Urinary bladder (tissue), 4 donors: ENCODE results near the gene SDCCAG8. TPM values are rescaled to one million over a fixed set of nuclear protein-coding genes. Genes with fewer than 3 reads are reported as not detected.

Source experiments
- DNase-seq: peaks from one replicate; pipeline ENCODE4 v3.0.0-alpha.2; 2015; ENCODE audit errors: extremely low spot score
- H3K27ac ChIP-seq: one replicate; pipeline ENCODE4 v1.5.1; 2013; ENCODE audit warnings: low read depth, mild to moderate bottlenecking, moderate library complexity
- H3K36me3 ChIP-seq: one replicate; pipeline ENCODE4 v1.6.1; 2013; ENCODE audit warnings: mild to moderate bottlenecking, moderate library complexity; ENCODE audit not compliant: insufficient read depth
- H3K4me1 ChIP-seq: one replicate; pipeline ENCODE4 v1.6.1; 2013; ENCODE audit warnings: mild to moderate bottlenecking, moderate library complexity; ENCODE audit not compliant: insufficient read depth
- H3K4me3 ChIP-seq: one replicate; pipeline ENCODE4 v1.5.1; 2013; ENCODE audit warnings: low read depth, low read length
- WGBS: extraction: QIAGEN DNeasy Blood & Tissue Kit; methylation state at CpG from one replicate; pipeline ENCODE4 v1.1.7; 2013; 5-methylcytosine and 5-hydroxymethylcytosine counted together
- polyA plus RNA-seq: library from polyadenylated mRNA; stranded (reverse); fragments of 200-250 nt; gene quantifications from one replicate; pipeline ENCODE4 v1.2.3, GENCODE V29; 2013
- total RNA-seq: library from RNA; depleted of rRNA; stranded (reverse); fragments of >200 nt; gene quantifications from one replicate; pipeline ENCODE4 v1.2.3, GENCODE V29; 2014
- donor health status: healthy with polysubstance abuse.
- donor health status: healthy.

Gene SDCCAG8
- total and polyA plus RNA-seq, 2 donors, result 19.0 to 85.5 TPM

- H3K36me3 ChIP-seq, result no peaks in the 10 kb centered on the region
- DNase-seq, result no peak
- H3K27ac ChIP-seq, result no peak overlapping the region
- no peak overlapping the region for H3K4me3 ChIP-seq
- WGBS, result 75% methylated on average over 1 of the region's 1 CpG
- no peaks in the 10 kb centered on the region for H3K4me1 ChIP-seq
Observed at GRCh38 chr1:243375596-243375995, 119.8 kb downstream of the SDCCAG8 start.

- Histone ChIP-seq H3K4me3 (no peak overlapping the region), H3K27ac (no peak overlapping the region), H3K36me3 (no peaks in the 10 kb centered on the region), H3K4me1 (no peaks in the 10 kb centered on the region)
- DNase-seq, result no peak
- 81% methylated on average over 3 of the region's 3 CpGs for WGBS
Observed at GRCh38 chr1:243378669-243379068, 122.8 kb downstream of the SDCCAG8 start.

GRCh38 chr1:243379208-243379607, 123.4 kb downstream of the SDCCAG8 start:
- 95% methylated on average over 1 of the region's 1 CpG for WGBS
- no peak overlapping the region for H3K4me3 ChIP-seq
- no peak for DNase-seq
- H3K4me1 ChIP-seq, result no peaks in the 10 kb centered on the region
- H3K36me3 ChIP-seq, result no peaks in the 10 kb centered on the region
- H3K27ac ChIP-seq, result no peak overlapping the region

GRCh38 chr1:243379706-243380105, 123.9 kb downstream of the SDCCAG8 start:
- Histone ChIP-seq H3K4me1 (no peaks in the 10 kb centered on the region), H3K4me3 (no peak overlapping the region), H3K27ac (no peak overlapping the region), H3K36me3 (no peaks in the 10 kb centered on the region)
- no peak for DNase-seq
- 86% methylated on average over 2 of the region's 2 CpGs for WGBS

GRCh38 chr1:243388276-243388675, 132.4 kb downstream of the SDCCAG8 start:
- 93% methylated on average over 1 of the region's 1 CpG for WGBS
- H3K4me3 ChIP-seq, result no peak overlapping the region
- H3K27ac ChIP-seq, result no peak overlapping the region
- no peak for DNase-seq
- H3K4me1 ChIP-seq, result no peaks in the 10 kb centered on the region
- H3K36me3 ChIP-seq, result peaks cover 4% of the 10 kb centered on the region

GRCh38 chr1:243390162-243390791, 134.4 kb downstream of the SDCCAG8 start:
- Histone ChIP-seq H3K36me3 (peaks cover 2% of the 10 kb centered on the region), H3K4me3 (no peak overlapping the region), H3K4me1 (no peaks in the 10 kb centered on the region), H3K27ac (no peak overlapping the region)
- no peak for DNase-seq
- WGBS, result 79% methylated on average over 8 of the region's 8 CpGs

- no peak overlapping the region for H3K4me3 ChIP-seq
- WGBS, result 94% methylated on average over 1 of the region's 1 CpG
- no peak overlapping the region for H3K27ac ChIP-seq
- no peaks in the 10 kb centered on the region for H3K4me1 ChIP-seq
- H3K36me3 ChIP-seq, result peaks cover 2% of the 10 kb centered on the region
- DNase-seq, result no peak
Observed at GRCh38 chr1:243391355-243391754, 135.5 kb downstream of the SDCCAG8 start.

GRCh38 chr1:243393096-243393495, 137.3 kb downstream of the SDCCAG8 start:
- WGBS, result 97% methylated on average over 4 of the region's 4 CpGs

GRCh38 chr1:243394066-243394465, 138.2 kb downstream of the SDCCAG8 start:
- no peak for DNase-seq
- 82% methylated on average over 4 of the region's 4 CpGs for WGBS

More at GRCh38 chr1:243393096-243393495, 137.3 kb downstream of the SDCCAG8 start:
- Histone ChIP-seq H3K27ac (no peak overlapping the region), H3K36me3 (peaks cover 2% of the 10 kb centered on the region), H3K4me1 (no peaks in the 10 kb centered on the region), H3K4me3 (no peak overlapping the region)
- no peak for DNase-seq

GRCh38 chr1:243394601-243395464, 139.0 kb downstream of the SDCCAG8 start:
- Histone ChIP-seq H3K27ac (no peak overlapping the region), H3K4me3 (no peak overlapping the region), H3K4me1 (no peaks in the 10 kb centered on the region), H3K36me3 (peaks cover 2% of the 10 kb centered on the region)
- DNase-seq, result no peak
- WGBS, result 76% methylated on average over 15 of the region's 15 CpGs

More at GRCh38 chr1:243394066-243394465, 138.2 kb downstream of the SDCCAG8 start:
- H3K36me3 ChIP-seq, result peaks cover 2% of the 10 kb centered on the region
- no peaks in the 10 kb centered on the region for H3K4me1 ChIP-seq
- H3K27ac ChIP-seq, result no peak overlapping the region
- H3K4me3 ChIP-seq, result no peak overlapping the region

- no peak for DNase-seq
- Histone ChIP-seq H3K36me3 (peaks cover 2% of the 10 kb centered on the region), H3K4me3 (no peak overlapping the region), H3K4me1 (no peaks in the 10 kb centered on the region), H3K27ac (no peak overlapping the region)
Observed at GRCh38 chr1:243396424-243396823, 140.6 kb downstream of the SDCCAG8 start.

GRCh38 chr1:243396876-243397275, 141.0 kb downstream of the SDCCAG8 start:
- H3K36me3 ChIP-seq, result peaks cover 2% of the 10 kb centered on the region
- no peak overlapping the region for H3K27ac ChIP-seq
- 94% methylated on average over 5 of the region's 5 CpGs for WGBS
- H3K4me3 ChIP-seq, result no peak overlapping the region
- DNase-seq, result no peak
- H3K4me1 ChIP-seq, result no peaks in the 10 kb centered on the region

GRCh38 chr1:243397613-243398321, 141.9 kb downstream of the SDCCAG8 start:
- 75% methylated on average over 7 of the region's 7 CpGs for WGBS

More at GRCh38 chr1:243397613-243398321, 141.9 kb downstream of the SDCCAG8 start:
- Histone ChIP-seq H3K27ac (no peak overlapping the region), H3K4me1 (no peaks in the 10 kb centered on the region), H3K36me3 (no peaks in the 10 kb centered on the region), H3K4me3 (no peak overlapping the region)
- DNase-seq, result no peak
